NCI-H1694 (cell line): ENCODE measurements around the gene DYNLL2.
"Not testable (repeated sequence)": the region's sequence is repeated elsewhere in the genome, so short reads cannot be mapped to it uniquely, and the experiment has no call there.

Experiments used
- DNase-seq: peaks from one replicate; lab custom pipeline; 2025; lab: John Stamatoyannopoulos, UW

The DYNLL2 gene

DNA sequence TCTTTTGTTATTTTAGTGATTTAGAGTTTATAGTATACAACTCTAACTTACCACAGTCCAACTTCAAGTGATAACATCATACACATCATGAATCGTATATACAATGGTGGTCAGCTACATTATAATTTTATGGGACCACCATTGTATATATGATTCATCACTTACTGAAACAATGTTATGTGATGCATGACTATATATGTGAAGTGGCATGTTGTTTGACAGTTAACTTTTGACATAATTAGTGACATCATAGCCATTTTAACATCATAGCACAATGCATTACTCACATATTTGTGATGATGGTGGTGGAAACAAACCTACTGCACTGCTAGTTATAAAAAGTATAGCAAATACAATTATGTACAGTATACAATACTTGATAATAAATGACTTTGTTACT is 21.9 kb downstream of the DYNLL2 start:
- no peak for DNase-seq

GRCh38 chr17:58107306-58107705 is 24.1 kb downstream of the DYNLL2 start:
- DNase-seq: no peak

DNA sequence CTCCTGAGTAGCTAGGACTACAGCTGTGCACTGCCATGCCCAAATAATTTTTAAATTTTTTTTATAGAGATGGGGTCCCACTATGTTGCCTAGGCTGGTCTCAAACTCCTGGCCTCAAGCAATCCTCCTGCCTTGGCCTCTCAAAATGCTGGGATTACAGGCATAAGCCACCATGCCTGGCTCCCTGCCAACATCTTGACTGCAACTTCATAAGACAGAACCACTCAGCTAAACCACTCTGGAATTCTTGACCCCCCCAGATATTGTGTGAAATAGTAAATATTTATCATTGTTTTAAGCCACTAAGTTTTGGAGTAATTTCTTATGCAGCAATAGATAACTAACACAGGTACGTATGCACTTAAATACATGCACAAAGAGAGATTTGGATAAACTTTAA is 26.0 kb downstream of the DYNLL2 start:
- no peak for DNase-seq

DNA sequence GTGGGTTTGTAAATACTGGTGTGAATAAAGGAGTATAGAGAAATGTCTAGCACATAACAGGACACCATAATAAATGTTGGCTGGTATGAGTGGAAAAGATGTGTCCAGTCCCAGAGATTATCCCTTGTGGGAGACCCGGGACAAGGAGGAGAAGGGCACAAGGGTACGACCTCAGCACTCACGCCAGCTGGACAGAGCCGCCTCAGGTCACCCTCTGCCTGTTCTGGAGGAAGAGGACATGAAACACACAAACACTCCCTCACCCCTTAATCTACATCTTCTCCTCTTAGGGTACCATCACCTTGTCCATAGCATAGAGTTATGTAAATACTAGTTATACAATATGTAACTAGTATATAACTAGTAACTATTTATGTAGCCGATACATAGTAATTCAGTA is 26.8 kb downstream of the DYNLL2 start:
- DNase-seq: no peak

DNA sequence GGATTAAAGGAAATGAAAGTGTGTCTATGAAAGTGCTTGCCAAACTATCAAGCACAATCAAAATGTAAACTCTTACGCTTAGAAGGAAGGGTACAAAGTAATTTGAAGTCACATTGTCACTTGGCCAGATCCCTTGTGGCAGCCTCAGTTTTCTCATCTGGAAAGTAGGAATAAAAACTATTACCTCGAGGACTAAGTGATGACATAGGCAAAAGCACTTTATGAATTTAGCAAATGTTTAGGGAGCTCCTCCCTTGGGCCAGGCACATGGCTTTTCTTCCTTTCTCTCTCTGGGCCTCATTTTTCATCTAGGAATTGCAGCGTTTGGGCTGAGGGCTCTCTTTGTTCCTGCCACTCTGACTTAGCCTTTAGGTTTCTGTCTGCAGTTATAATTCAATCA is 28.5 kb downstream of the DYNLL2 start:
- no peak for DNase-seq

DNA sequence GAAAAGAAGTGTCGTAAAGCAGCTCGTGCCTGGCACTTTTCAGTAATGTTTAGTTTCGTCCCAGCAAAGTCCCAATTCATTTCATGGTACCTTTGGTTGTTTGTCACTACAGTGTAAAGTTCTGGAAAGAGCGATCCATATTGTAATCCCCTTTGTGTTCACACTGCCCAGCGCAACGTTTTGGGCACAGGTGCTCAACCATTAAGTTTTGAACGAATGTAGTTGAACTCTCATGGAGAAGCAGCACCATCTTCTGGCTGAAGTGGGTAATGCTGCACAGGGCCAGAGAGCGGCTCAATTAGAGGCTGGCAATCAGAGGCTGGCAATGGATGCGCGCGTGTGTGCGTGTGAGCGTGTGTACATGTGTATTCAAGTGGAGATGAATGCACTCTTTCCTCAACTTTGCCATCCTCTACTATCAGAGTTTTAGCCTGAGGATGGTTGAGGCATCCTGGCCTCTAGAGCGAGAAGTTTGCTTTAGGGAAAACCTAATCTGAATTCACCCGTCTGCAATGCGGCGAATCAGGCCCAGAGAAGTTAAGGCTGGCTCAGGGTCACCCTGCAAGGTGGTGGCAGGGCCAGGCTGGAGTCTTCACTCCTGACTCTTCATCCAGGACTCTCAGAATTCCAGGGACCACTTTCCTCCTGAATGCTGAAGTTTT is 29.9 kb downstream of the DYNLL2 start:
- peak; percentile 87 for DNase-seq

DNA sequence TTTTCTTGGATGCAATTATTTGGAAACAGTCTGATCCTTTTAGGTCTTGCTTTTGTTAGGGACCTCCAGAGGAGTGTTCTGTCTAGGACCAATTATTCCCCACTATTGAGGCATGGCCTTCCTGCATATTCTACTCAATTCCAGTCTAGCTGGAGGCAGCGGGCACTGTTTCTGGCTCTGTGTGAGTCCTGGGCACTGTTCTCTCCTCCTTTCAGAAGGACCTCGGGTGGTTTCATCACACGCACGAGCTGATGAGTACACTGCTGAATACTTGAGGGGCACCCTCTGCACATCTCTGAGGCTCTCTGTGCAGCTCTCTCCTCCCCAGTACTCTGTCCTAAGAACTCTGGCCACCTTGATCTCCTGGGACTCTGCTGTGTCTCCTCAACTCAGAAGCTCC is 30.7 kb downstream of the DYNLL2 start:
- DNase-seq: no peak

- no peak for DNase-seq
Observed at GRCh38 chr17:58117382-58117781, 34.2 kb downstream of the DYNLL2 start.

DNA sequence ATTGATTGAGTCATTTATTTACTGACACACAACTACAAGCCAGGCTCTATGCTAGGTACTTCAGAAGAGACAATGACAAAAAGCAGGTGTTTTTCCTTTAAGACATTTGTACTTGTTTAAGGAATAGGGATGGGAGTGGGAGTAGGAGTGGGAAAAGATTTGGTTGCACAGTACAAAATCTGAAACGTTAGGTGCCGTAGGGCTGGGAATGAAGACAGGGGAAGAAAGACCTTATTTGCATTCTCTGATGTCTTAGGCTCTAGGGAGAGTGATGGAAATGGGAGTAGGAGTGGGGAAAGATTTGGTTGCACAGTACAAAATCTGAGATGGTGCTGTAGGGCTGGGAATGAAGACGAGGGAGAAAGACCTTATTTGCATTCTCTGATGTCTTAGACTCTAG is 36.3 kb downstream of the DYNLL2 start:
- no peak for DNase-seq

GRCh38 chr17:58120195-58120822 is 37.1 kb downstream of the DYNLL2 start:
- DNase-seq: no peak

GRCh38 chr17:58121925-58122324 is 38.7 kb downstream of the DYNLL2 start:
- DNase-seq: peak; percentile 16

GRCh38 chr17:58127846-58128245 is 44.6 kb downstream of the DYNLL2 start:
- no peak for DNase-seq

DNA sequence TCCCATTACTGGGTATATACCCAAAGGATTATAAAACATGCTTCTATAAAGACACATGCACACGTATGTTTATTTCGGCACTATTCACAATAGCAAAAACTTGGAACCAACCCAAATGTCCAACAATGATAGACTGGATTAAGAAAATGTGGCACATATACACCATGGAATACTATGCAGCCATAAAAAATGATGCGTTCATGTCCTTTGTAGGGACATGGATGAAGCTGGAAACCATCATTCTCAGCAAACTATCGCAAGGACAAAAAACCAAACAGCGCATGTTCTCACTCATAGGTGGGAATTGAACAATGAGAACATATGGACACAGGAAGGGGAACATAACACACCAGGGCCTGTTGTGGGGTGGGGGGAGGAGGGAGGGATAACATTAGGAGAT is 49.5 kb downstream of the DYNLL2 start:
- not testable (repeated sequence) for DNase-seq

DNA sequence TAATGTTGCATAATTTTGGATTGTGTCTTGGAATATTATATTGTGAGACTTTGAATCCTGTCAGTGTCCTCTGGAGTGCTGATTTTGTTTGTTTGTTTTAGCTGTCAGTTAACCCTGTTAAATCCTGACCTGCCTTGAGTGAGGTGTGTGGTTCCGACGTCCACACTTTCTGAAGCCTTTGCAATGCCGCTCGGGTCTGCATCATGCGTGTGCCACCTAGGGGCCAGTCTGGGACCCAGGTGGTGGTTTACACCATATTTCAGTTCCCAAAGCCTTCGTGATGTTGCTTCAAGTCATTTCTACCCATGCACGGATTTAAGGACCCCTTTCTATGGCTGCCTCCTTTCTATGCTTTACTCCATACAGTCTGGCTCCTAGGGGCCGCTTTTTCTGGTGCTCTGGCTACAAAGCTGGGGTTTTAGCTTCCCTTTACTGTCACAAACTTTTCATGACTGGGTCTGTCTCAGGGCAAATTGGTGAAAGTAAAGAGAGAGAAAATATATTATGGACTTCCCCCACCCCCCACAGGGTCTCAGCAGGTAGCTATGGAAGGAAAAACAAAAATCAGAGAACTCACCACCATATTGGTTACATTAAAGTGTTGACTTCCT is 53.6 kb downstream of the DYNLL2 start:
- no peak for DNase-seq

DNA sequence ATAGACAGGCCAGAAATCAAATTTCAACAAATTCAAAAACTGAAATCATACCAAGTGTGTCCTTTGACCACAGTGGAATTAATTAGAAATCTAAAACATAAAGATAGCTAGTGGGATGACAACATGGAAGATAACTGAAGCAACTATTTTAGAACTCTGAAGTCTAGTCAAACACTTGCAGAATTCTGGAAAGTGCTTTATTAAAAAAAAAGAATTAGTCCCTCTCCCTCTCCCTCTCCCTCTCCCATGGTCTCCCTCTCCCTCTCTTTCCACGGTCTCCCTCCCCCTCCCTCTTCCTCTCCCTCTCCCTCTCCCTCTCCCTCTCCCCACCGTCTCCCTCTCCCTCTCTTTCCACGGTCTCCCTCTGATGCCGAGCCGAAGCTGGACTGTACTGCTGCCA is 58.3 kb downstream of the DYNLL2 start:
- DNase-seq: no peak

DNA sequence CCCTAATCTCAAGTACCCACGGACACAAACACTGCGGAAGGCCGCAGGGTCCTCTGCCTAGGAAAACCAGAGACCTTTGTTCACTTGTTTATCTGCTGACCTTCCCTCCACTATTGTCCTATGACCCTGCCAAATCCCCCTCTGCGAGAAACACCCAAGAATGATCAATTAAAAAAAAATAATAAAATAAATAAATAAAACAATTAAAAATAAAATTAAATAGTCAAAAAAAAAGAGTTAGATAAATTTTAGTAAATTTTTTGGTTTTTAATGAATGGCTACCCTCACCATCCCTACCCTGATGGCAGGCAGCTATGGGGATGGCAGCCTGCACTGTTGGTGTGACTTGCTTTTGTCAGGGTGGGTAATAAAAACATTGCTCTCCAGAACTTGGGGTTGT is 60.1 kb downstream of the DYNLL2 start:
- DNase-seq: not testable (repeated sequence)

- no peak for DNase-seq
Observed at GRCh38 chr17:58144801-58145200, 61.6 kb downstream of the DYNLL2 start.
